ENCODE measurements around the gene NACC2.
"Not testable (repeated sequence)": the region's sequence is repeated elsewhere in the genome, so short reads cannot be mapped to it uniquely, and the experiment has no call there.

The NACC2 gene

GRCh38 chr9:136104488-136104800 lies 9.4 kb upstream of the NACC2 start:
- DNase-seq (ENCODE audit: low read depth), result no peak
- no peak overlapping the region for H3K4me3 ChIP-seq (ENCODE audit: low read length)
- TF ChIP-seq, protein P1, sequence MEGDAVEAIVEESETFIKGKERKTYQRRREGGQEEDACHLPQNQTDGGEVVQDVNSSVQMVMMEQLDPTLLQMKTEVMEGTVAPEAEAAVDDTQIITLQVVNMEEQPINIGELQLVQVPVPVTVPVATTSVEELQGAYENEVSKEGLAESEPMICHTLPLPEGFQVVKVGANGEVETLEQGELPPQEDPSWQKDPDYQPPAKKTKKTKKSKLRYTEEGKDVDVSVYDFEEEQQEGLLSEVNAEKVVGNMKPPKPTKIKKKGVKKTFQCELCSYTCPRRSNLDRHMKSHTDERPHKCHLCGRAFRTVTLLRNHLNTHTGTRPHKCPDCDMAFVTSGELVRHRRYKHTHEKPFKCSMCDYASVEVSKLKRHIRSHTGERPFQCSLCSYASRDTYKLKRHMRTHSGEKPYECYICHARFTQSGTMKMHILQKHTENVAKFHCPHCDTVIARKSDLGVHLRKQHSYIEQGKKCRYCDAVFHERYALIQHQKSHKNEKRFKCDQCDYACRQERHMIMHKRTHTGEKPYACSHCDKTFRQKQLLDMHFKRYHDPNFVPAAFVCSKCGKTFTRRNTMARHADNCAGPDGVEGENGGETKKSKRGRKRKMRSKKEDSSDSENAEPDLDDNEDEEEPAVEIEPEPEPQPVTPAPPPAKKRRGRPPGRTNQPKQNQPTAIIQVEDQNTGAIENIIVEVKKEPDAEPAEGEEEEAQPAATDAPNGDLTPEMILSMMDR (IDR thresholded peaks at IDR 0.05; ENCODE audit: insufficient read depth, low read depth, low read length, missing control alignments), result no peak

GRCh38 chr9:136103651-136104487 lies 8.8 kb upstream of the NACC2 start:
- H3K4me3 ChIP-seq (ENCODE audit: low read length), result no peak overlapping the region
- DNase-seq (ENCODE audit: low read depth), result no peak
- TF ChIP-seq, protein P1 (IDR thresholded peaks at IDR 0.05; ENCODE audit: insufficient read depth, low read depth, low read length, missing control alignments), result no peak

GRCh38 chr9:136101615-136102074 lies 6.6 kb upstream of the NACC2 start:
- not testable (repeated sequence) for H3K4me3 ChIP-seq (ENCODE audit: low read length); DNase-seq (ENCODE audit: low read depth)

GRCh38 chr9:136100700-136101614 lies 5.9 kb upstream of the NACC2 start:
- H3K4me3 ChIP-seq (ENCODE audit: low read length), result no peak overlapping the region

GRCh38 chr9:136099542-136099941 lies 4.5 kb upstream of the NACC2 start:
- no peak for DNase-seq (ENCODE audit: low read depth)
- TF ChIP-seq, protein P1 (IDR thresholded peaks at IDR 0.05; ENCODE audit: insufficient read depth, low read depth, low read length, missing control alignments), result no peak
- H3K4me3 ChIP-seq (ENCODE audit: low read length), result no peak overlapping the region

More at GRCh38 chr9:136100700-136101614, 5.9 kb upstream of the NACC2 start:
- TF ChIP-seq, protein P1 (IDR thresholded peaks at IDR 0.05; ENCODE audit: insufficient read depth, low read depth, low read length, missing control alignments), result no peak
- DNase-seq (ENCODE audit: low read depth), result no peak

- TF ChIP-seq, protein P1 (IDR thresholded peaks at IDR 0.05; ENCODE audit: insufficient read depth, low read depth, low read length, missing control alignments), result no peak
- no peak overlapping the region for H3K4me3 ChIP-seq (ENCODE audit: low read length)
- DNase-seq (ENCODE audit: low read depth), result no peak
Measured at GRCh38 chr9:136098844-136099243, 3.8 kb upstream of the NACC2 start.

- no peak for DNase-seq (ENCODE audit: low read depth)
- TF ChIP-seq, protein P1 (IDR thresholded peaks at IDR 0.05; ENCODE audit: insufficient read depth, low read depth, low read length, missing control alignments), result no peak
- no peak overlapping the region for H3K4me3 ChIP-seq (ENCODE audit: low read length)
Measured at GRCh38 chr9:136098210-136098609, 3.1 kb upstream of the NACC2 start.
